KMS-11 (cell line): ENCODE data around the gene SELENOF.

ENCODE experiments used
- H2AFZ ChIP-seq: fragments of 200-600 bp; sonication (generic); 2 replicates; pipeline ENCODE4 v1.6.1; 2016; ENCODE audit warnings: antibody characterized with exemption, mixed run types, low read depth
- H3K27ac ChIP-seq: fragments of 200-600 bp; sonication (generic); 2 replicates; pipeline ENCODE4 v1.6.1; 2016; ENCODE audit warnings: mild to moderate bottlenecking, mixed run types
- H3K27me3 ChIP-seq: fragments of 200-600 bp; sonication (generic); 2 replicates; pipeline ENCODE4 v1.6.1; 2017; ENCODE audit warnings: mild to moderate bottlenecking, low read depth, mixed run types, moderate library complexity; ENCODE audit not compliant: insufficient read depth
- H3K36me3 ChIP-seq: fragments of 200-600 bp; sonication (generic); 2 replicates; pipeline ENCODE4 v1.6.1; 2017; ENCODE audit warnings: mild to moderate bottlenecking, mixed run types; ENCODE audit not compliant: insufficient read depth
- H3K4me1 ChIP-seq: fragments of 200-600 bp; sonication (generic); 2 replicates; pipeline ENCODE4 v1.6.1; 2016; ENCODE audit warnings: mild to moderate bottlenecking, low read depth, mixed run types; ENCODE audit not compliant: poor library complexity, severe bottlenecking
- H3K4me2 ChIP-seq: fragments of 200-600 bp; sonication (generic); 2 replicates; pipeline ENCODE4 v1.7.0; 2016; ENCODE audit warnings: mild to moderate bottlenecking, mixed run types
- H3K4me3 ChIP-seq: fragments of 200-600 bp; sonication (generic); IDR thresholded peaks from 2 replicates; pipeline ENCODE4 v1.6.1; 2017; ENCODE audit warnings: low read depth, low read length, mixed read lengths; ENCODE audit not compliant: insufficient read depth
- H3K79me2 ChIP-seq: fragments of 200-600 bp; sonication (generic); 2 replicates; pipeline ENCODE4 v1.6.1; 2016; ENCODE audit warnings: low read depth, mixed run types; ENCODE audit not compliant: insufficient read depth
- H3K9ac ChIP-seq: fragments of 200-600 bp; sonication (generic); 2 replicates; pipeline ENCODE4 v1.6.1; 2016; ENCODE audit warnings: mild to moderate bottlenecking, mixed run types
- H4K20me1 ChIP-seq: fragments of 200-600 bp; sonication (generic); 2 replicates; pipeline ENCODE4 v1.6.1; 2016; ENCODE audit warnings: mild to moderate bottlenecking, mixed run types; ENCODE audit not compliant: insufficient read depth
- TF ChIP-seq, protein P1 (sequence below): fragments of 200-600 bp; sonication (generic); conservative IDR thresholded peaks from 2 replicates; pipeline ENCODE4 v1.6.1; 2017; ENCODE audit warnings: low read depth, mild to moderate bottlenecking, antibody characterized with exemption, low read length, moderate library complexity, mixed read lengths

The SELENOF gene

DNA sequence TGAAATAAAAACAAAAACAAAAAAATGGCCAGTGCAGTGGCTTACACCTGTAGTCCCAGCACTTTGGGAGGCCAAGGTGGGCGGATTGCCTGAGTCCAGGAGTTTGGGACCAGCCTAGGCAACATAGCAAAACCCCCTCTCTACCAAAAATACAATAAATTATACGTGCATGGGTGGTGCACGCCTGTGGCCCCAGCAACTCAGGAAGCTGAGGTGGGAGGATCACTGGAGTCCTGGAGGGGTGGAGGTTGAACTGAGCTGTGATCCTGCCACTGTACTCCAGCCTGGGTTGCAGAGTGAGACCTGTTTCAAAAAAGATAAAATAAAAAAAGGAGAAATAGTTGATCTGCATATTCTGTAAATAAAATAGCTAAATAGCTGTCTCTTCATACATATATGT lies 41.8 kb upstream of the SELENOF start:
- Histone ChIP-seq H3K36me3 (no peaks in the 10 kb centered on the region), H3K9ac (no peak overlapping the region), H2AFZ (no peak overlapping the region), H3K4me2 (no peak overlapping the region), H3K27me3 (no peaks in the 10 kb centered on the region), H3K27ac (no peak overlapping the region), H4K20me1 (no peaks in the 10 kb centered on the region), H3K79me2 (no peaks in the 10 kb centered on the region), H3K4me1 (no peaks in the 10 kb centered on the region), H3K4me3 (no peak overlapping the region)
- TF ChIP-seq, protein P1, sequence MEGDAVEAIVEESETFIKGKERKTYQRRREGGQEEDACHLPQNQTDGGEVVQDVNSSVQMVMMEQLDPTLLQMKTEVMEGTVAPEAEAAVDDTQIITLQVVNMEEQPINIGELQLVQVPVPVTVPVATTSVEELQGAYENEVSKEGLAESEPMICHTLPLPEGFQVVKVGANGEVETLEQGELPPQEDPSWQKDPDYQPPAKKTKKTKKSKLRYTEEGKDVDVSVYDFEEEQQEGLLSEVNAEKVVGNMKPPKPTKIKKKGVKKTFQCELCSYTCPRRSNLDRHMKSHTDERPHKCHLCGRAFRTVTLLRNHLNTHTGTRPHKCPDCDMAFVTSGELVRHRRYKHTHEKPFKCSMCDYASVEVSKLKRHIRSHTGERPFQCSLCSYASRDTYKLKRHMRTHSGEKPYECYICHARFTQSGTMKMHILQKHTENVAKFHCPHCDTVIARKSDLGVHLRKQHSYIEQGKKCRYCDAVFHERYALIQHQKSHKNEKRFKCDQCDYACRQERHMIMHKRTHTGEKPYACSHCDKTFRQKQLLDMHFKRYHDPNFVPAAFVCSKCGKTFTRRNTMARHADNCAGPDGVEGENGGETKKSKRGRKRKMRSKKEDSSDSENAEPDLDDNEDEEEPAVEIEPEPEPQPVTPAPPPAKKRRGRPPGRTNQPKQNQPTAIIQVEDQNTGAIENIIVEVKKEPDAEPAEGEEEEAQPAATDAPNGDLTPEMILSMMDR, result no peak

DNA sequence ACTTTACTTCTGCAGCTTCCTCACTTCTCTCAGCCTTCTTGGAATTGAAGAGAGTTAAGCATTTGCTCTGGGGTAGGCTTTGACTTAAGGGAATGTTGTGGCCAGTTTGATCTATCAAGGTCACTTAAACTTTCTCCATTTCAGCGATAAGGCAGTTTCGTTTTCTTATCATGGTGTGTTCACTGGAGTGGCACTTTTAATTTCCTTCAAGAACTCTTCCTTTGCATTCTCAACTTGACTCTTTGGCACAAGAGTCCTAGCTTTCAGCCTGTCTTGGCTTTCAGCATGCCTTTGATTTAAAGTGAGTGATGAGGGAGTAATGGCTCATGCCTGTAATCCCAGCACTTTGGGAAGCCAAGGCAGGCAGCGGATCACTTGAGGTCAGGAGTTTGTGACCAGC lies 39.2 kb upstream of the SELENOF start:
- Histone ChIP-seq H3K36me3 (no peaks in the 10 kb centered on the region), H3K27me3 (no peaks in the 10 kb centered on the region), H3K9ac (no peak overlapping the region), H2AFZ (no peak overlapping the region), H3K79me2 (no peaks in the 10 kb centered on the region), H3K4me1 (no peaks in the 10 kb centered on the region), H3K4me3 (no peak overlapping the region), H3K27ac (no peak overlapping the region), H4K20me1 (no peaks in the 10 kb centered on the region), H3K4me2 (no peak overlapping the region)
- TF ChIP-seq, protein P1, result no peak

DNA sequence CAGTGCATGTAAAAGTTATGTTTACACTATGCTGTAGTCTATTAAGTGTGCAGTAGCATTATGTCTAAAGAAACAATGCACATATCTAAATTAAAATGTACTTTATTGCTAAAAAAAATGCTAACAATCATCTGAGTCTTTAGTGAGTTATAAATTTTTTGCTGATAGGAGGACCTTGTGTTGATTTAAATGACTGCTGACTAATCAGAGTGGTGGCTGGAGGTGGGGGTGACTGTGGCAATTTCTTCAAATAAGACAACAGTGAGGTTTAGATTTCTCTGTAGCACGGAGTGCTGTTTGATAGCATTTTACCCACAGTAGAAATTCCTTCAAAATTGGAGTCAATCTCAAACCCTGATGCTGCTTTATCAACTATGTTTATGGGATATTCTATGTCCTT lies 37.5 kb upstream of the SELENOF start:
- TF ChIP-seq, protein P1, result no peak
- H3K27ac ChIP-seq, result no peak overlapping the region
- H3K4me1 ChIP-seq, result no peaks in the 10 kb centered on the region
- no peak overlapping the region for H3K4me3 ChIP-seq
- no peak overlapping the region for H2AFZ ChIP-seq
- no peak overlapping the region for H3K9ac ChIP-seq
- H3K36me3 ChIP-seq, result no peaks in the 10 kb centered on the region
- H3K79me2 ChIP-seq, result no peaks in the 10 kb centered on the region
- H3K4me2 ChIP-seq, result no peak overlapping the region
- H3K27me3 ChIP-seq, result no peaks in the 10 kb centered on the region
- H4K20me1 ChIP-seq, result no peaks in the 10 kb centered on the region

DNA sequence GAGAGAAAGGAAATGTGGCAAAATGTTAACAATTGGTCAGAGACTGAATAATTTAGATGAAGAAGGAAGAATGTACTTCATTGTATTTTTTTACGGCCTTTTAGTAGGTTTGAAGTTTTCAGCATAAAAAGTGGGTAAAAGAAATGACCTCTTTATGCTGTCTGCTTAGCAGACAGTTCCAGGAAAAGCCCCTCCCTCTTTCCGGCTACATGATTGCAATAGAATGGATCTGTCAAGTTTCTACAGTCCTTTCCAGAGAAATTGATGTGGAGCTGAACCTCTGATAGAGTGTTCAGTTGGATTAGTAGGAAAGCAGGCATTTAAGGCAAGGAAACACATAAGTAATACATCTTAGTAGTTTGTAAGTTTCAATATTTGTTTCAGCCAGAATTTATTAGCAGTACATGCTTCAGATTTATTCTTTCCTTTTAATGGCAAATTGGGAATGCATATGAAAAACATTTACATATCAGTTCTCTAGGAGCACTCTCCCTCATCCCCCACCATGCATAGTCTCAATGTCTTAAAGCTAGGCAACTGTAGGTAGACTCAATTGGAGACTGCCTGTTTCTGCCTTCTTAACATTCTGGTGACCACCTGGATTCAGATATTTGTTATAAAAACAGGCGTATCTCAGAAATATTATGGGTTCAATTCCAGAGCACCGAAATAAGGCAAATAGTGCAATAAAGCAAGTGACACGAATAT lies 36.9 kb upstream of the SELENOF start:
- H3K4me2 ChIP-seq, result no peak overlapping the region

More for the DNA sequence above, 36.9 kb upstream of the SELENOF start:
- Histone ChIP-seq H3K27ac (no peak overlapping the region), H3K27me3 (no peaks in the 10 kb centered on the region), H3K4me3 (no peak overlapping the region), H3K79me2 (no peaks in the 10 kb centered on the region), H3K36me3 (no peaks in the 10 kb centered on the region), H4K20me1 (no peaks in the 10 kb centered on the region), H3K4me1 (no peaks in the 10 kb centered on the region), H2AFZ (no peak overlapping the region), H3K9ac (no peak overlapping the region)
- TF ChIP-seq, protein P1, result no peak
